HCT116 (cell line): Measurements from ENCODE around the gene HDAC8. TPM values are rescaled to one million over a fixed set of nuclear protein-coding genes. Genes with fewer than 3 reads are reported as not detected.

Experiments used
- ATAC-seq: fragments of 200-7000 bp; cut with Tn5 transposase; 2 replicates; pipeline ENCODE4 v1.9.1; 2020; ENCODE audit warnings: mild to moderate bottlenecking, moderate library complexity
- BruUV-seq: library from RNA; stranded (reverse); fragments of 400-500 nt; replicated peaks from 2 replicates; lab custom pipeline; 2021; lab: Mats Ljungman, UMichigan
- CTCF ChIA-PET: fragments of 300-600 bp; sonication (Branson Sonifier 250); formaldehyde crosslinking; loops from one replicate; lab custom pipeline; 2021; ENCODE audit warnings: antibody characterized with exemption; lab: Charles Lee
- POLR2A ChIA-PET: fragments of 300-600, 350-600 bp; sonication (Branson Sonifier 250); formaldehyde crosslinking; loops from one replicate; lab custom pipeline; 2021; ENCODE audit warnings: antibody characterized with exemption; lab: Charles Lee
- RAD21 ChIA-PET, 2 experiments: fragments of 300-600 bp; sonication (Branson Sonifier 250); formaldehyde crosslinking; loops; one replicate each; lab custom pipeline; 2023; ENCODE audit warnings: low total read pairs in 2 of 2; ENCODE audit not compliant: uncharacterized antibody in 2 of 2, unreplicated experiment in 2 of 2, low non-redundant PET in 1 of 2; lab: Charles Lee
- DNase-seq: peaks from one replicate; pipeline ENCODE4 v3.0.0-alpha.2; 2010; ENCODE audit warnings: low read depth, low spot score
- H2AFZ ChIP-seq: fragments of 200-600 bp; shearing (Covaris generic), sonication (generic); 2 replicates; pipeline ENCODE4 v1.6.1; 2017; ENCODE audit warnings: low read depth, mixed run types, mixed read lengths, antibody characterized with exemption, low read length; ENCODE audit not compliant: poor library complexity, severe bottlenecking
- H3K27ac ChIP-seq: 2 replicates; pipeline ENCODE4 v1.5.1; 2012; ENCODE audit warnings: low read depth, low read length
- H3K27me3 ChIP-seq: fragments of 200-600 bp; sonication (generic); 2 replicates; pipeline ENCODE4 v1.6.1; 2016; ENCODE audit warnings: mixed run types, low read length, mixed read lengths; ENCODE audit not compliant: insufficient read depth
- H3K36me3 ChIP-seq, 2 experiments: fragments of 200-500 bp in 1 of 2; fragments of 200-600 bp in 1 of 2; sonication (Bioruptor generic) in 1 of 2; sonication (generic) in 1 of 2; 2 replicates each; pipeline versions ENCODE4 v1.5.1 to v1.6.1; 2014 to 2016; ENCODE audit warnings: low read length in 2 of 2, inconsistent platforms in 1 of 2, mixed read lengths in 1 of 2, mixed run types in 1 of 2; ENCODE audit not compliant: insufficient read depth in 2 of 2, control insufficient read depth in 1 of 2
- H3K4me1 ChIP-seq, 2 experiments: fragments of 200-600 bp in 1 of 2; sonication (generic) in 1 of 2; 2 replicates each; pipeline versions ENCODE4 v1.5.1 to v1.6.1; 2012 to 2017; ENCODE audit warnings: low read length in 2 of 2, inconsistent platforms in 1 of 2, mild to moderate bottlenecking in 1 of 2, mixed read lengths in 1 of 2, mixed run types in 1 of 2, moderate library complexity in 1 of 2; ENCODE audit not compliant: insufficient read depth in 2 of 2, control insufficient read depth in 1 of 2
- H3K4me2 ChIP-seq: fragments of 200-600 bp; sonication (generic); 2 replicates; pipeline ENCODE4 v1.6.1; 2017; ENCODE audit warnings: mixed run types, low read length, mixed read lengths
- H3K4me3 ChIP-seq, 2 experiments: fragments of 200-600 bp in 1 of 2; sonication (generic) in 1 of 2; replicated peaks in 1 of 2; 2 replicates each; pipeline ENCODE4 v1.5.1; 2011 to 2016; ENCODE audit warnings: low read length in 2 of 2, control low read depth in 1 of 2, low read depth in 1 of 2, mild to moderate bottlenecking in 1 of 2, mixed read lengths in 1 of 2, mixed run types in 1 of 2
- H3K79me2 ChIP-seq: fragments of 200-600 bp; sonication (generic); 2 replicates; pipeline ENCODE4 v1.6.1; 2017; ENCODE audit warnings: mild to moderate bottlenecking, mixed run types, low read length, moderate library complexity, mixed read lengths; ENCODE audit not compliant: insufficient read depth
- H3K9ac ChIP-seq: fragments of 200-600 bp; sonication (generic); 2 replicates; pipeline ENCODE4 v1.6.1; 2016; ENCODE audit warnings: low read length, mixed read lengths
- H3K9me2 ChIP-seq: fragments of 200-600 bp; sonication (generic), shearing (Covaris generic); 2 replicates; pipeline ENCODE4 v1.6.1; 2017; ENCODE audit warnings: mixed run types, mild to moderate bottlenecking, moderate library complexity; ENCODE audit not compliant: insufficient read depth
- H3K9me3 ChIP-seq, 2 experiments: fragments of 200-500 bp in 1 of 2; fragments of 200-600 bp in 1 of 2; sonication (Bioruptor generic) in 1 of 2; sonication (generic) in 1 of 2; 2 replicates each; pipeline ENCODE4 v1.6.1; 2014 to 2017; ENCODE audit warnings: low read length in 2 of 2, mixed read lengths in 2 of 2, inconsistent platforms in 1 of 2, low read depth in 1 of 2, mild to moderate bottlenecking in 1 of 2, mixed run types in 1 of 2, moderate library complexity in 1 of 2; ENCODE audit not compliant: control insufficient read depth in 1 of 2, insufficient read depth in 1 of 2
- H4K20me1 ChIP-seq: fragments of 200-600 bp; sonication (generic), shearing (Covaris generic); 2 replicates; pipeline ENCODE4 v1.6.1; 2017; ENCODE audit warnings: mixed run types, mild to moderate bottlenecking, moderate library complexity; ENCODE audit not compliant: insufficient read depth
- CBX3 ChIP-seq: IDR thresholded peaks from 2 replicates; pipeline ENCODE4 v1.6.1; 2012; ENCODE audit warnings: low read depth
- CEBPB ChIP-seq: IDR thresholded peaks from 2 replicates; pipeline ENCODE4 v1.6.1; 2012; ENCODE audit warnings: low read depth
- EGR1 ChIP-seq: IDR thresholded peaks from 2 replicates; pipeline ENCODE4 v1.6.1; 2012; ENCODE audit warnings: low read depth
- ELF1 ChIP-seq: IDR thresholded peaks from 2 replicates; pipeline ENCODE4 v1.6.1; 2012; ENCODE audit warnings: low read depth, borderline replicate concordance
- EZH2 ChIP-seq: fragments of 200-600 bp; sonication (generic); IDR thresholded peaks from 2 replicates; pipeline ENCODE4 v1.6.1; 2017; ENCODE audit warnings: antibody characterized with exemption, mixed run types
- EZH2phosphoT487 ChIP-seq: fragments of 200-600 bp; IDR thresholded peaks from 2 replicates; pipeline ENCODE4 v1.6.1; 2018; ENCODE audit warnings: antibody characterized with exemption, borderline replicate concordance
- FOSL1 ChIP-seq: IDR thresholded peaks from 2 replicates; pipeline ENCODE4 v1.6.1; 2012; ENCODE audit warnings: low read depth
- JUND ChIP-seq: IDR thresholded peaks from 2 replicates; pipeline ENCODE4 v1.6.1; 2012
- MAX ChIP-seq: IDR thresholded peaks from 2 replicates; pipeline ENCODE4 v1.6.1; 2012
- POLR2AphosphoS5 ChIP-seq: IDR thresholded peaks from 2 replicates; pipeline ENCODE4 v1.6.1; 2011; ENCODE audit warnings: mild to moderate bottlenecking, low read depth, low read length, moderate library complexity
- RAD21 ChIP-seq: IDR thresholded peaks from 2 replicates; pipeline ENCODE4 v1.6.1; 2012; ENCODE audit warnings: low read depth, mild to moderate bottlenecking
- REST ChIP-seq: IDR thresholded peaks from 2 replicates; pipeline ENCODE4 v1.6.1; 2012; ENCODE audit warnings: low read depth
- SP1 ChIP-seq: IDR thresholded peaks from 2 replicates; pipeline ENCODE4 v1.6.1; 2012; ENCODE audit warnings: low read depth
- SRF ChIP-seq: IDR thresholded peaks from 2 replicates; pipeline ENCODE4 v1.6.1; 2012; ENCODE audit warnings: low read depth
- YY1 ChIP-seq: IDR thresholded peaks from 2 replicates; pipeline ENCODE4 v1.6.1; 2011; ENCODE audit warnings: low read length, low read depth, moderate library complexity, mild to moderate bottlenecking; ENCODE audit not compliant: insufficient replicate concordance; ENCODE audit errors: extremely low read depth
- ZFX ChIP-seq: fragments of 450-650 bp; IDR thresholded peaks from 2 replicates; pipeline ENCODE4 v1.6.1; 2017
- intact Hi-C: fragments of 100-400 bp; cut with micrococcal nuclease; formaldehyde crosslinking; loops from 2 replicates; pipeline ENCODE4 v1.10.0; 2022
- total RNA-seq: library from RNA; stranded (reverse); gene quantifications from one replicate; pipeline ENCODE4 v1.2.1, GENCODE V29; 2021; ENCODE audit not compliant: unreplicated experiment

The HDAC8 gene
- total RNA-seq, 1 experiment from 2014 or later: 24.1 TPM

- ATAC-seq (no peak), DNase-seq (no peak)
- RAD21 ChIA-PET: no interaction called here
- BruUV-seq: no TSS peak
- no peaks in the 10 kb centered on the region for H3K9me2 ChIP-seq
- no peaks in the 10 kb centered on the region for H4K20me1 ChIP-seq
- intact Hi-C loops: no loop called here
- H2AFZ ChIP-seq: no peak overlapping the region
- POLR2A ChIA-PET: no interaction called here
- H3K4me1 ChIP-seq: no peaks in the 10 kb centered on the region
- no peak overlapping the region for H3K9ac ChIP-seq
- H3K4me3 ChIP-seq: no peak overlapping the region
- H3K27me3 ChIP-seq: no peaks in the 10 kb centered on the region
- TF ChIP-seq MAX (no peak), POLR2AphosphoS5 (no peak), FOSL1 (no peak), JUND (no peak), ZFX (no peak), EGR1 (no peak), SRF (no peak), SP1 (no peak), ELF1 (no peak), RAD21 (no peak), REST (no peak), CEBPB (no peak), EZH2phosphoT487 (no peak), CBX3 (no peak), EZH2 (no peak), YY1 (no peak)
- CTCF ChIA-PET: no interaction called here
- no peaks in the 10 kb centered on the region for H3K79me2 ChIP-seq
- no peaks in the 10 kb centered on the region for H3K9me3 ChIP-seq
- H3K27ac ChIP-seq: no peak overlapping the region
- no peak overlapping the region for H3K4me2 ChIP-seq
- H3K36me3 ChIP-seq: no peaks in the 10 kb centered on the region; a peak in 1 of 4 replicates
Observed at GRCh38 chrX:72467135-72467534, 105.5 kb downstream of the HDAC8 start.
